SU-DHL-6 (cell line): ENCODE measurements around the gene QKI.
"Not testable (repeated sequence)": the region's sequence is repeated elsewhere in the genome, so short reads cannot be mapped to it uniquely, and the experiment has no call there.

ENCODE experiments used
- H2AFZ ChIP-seq: fragments of 200-600 bp; sonication (generic); 2 replicates; pipeline ENCODE4 v1.6.1; 2014; ENCODE audit warnings: low read depth, mild to moderate bottlenecking, moderate library complexity, mixed read lengths, antibody characterized with exemption, low read length; ENCODE audit not compliant: severe bottlenecking
- H3F3A ChIP-seq: fragments of 200-600 bp; shearing (Covaris generic); 2 replicates; pipeline ENCODE4 v1.6.0; 2016; ENCODE audit warnings: antibody characterized with exemption, mild to moderate bottlenecking; ENCODE audit not compliant: insufficient read depth
- H3K27ac ChIP-seq: fragments of 200-600 bp; sonication (generic); 2 replicates; pipeline ENCODE4 v1.5.1; 2016; ENCODE audit warnings: low read depth, mild to moderate bottlenecking, low read length, moderate library complexity, mixed read lengths
- H3K27me3 ChIP-seq: fragments of 200-600 bp; sonication (generic), shearing (Covaris generic); 2 replicates; pipeline ENCODE4 v1.6.0; 2014; ENCODE audit warnings: mild to moderate bottlenecking, low read length
- H3K36me3 ChIP-seq: fragments of 200-600 bp; sonication (generic); 2 replicates; pipeline ENCODE4 v1.6.1; 2014; ENCODE audit warnings: mild to moderate bottlenecking, low read length, mixed read lengths
- H3K4me2 ChIP-seq: fragments of 300-600, 200-600 bp; shearing (Covaris generic), sonication (generic); 2 replicates; pipeline ENCODE4 v1.6.0; 2014; ENCODE audit warnings: low read length, low read depth, mild to moderate bottlenecking; ENCODE audit not compliant: poor library complexity, severe bottlenecking
- H3K4me3 ChIP-seq: fragments of 200-600 bp; sonication (generic); 2 replicates; pipeline ENCODE4 v1.5.1; 2014; ENCODE audit warnings: antibody characterized with exemption, low read length, mild to moderate bottlenecking, mixed read lengths; ENCODE audit not compliant: insufficient read depth, poor library complexity, severe bottlenecking
- H3K79me2 ChIP-seq: fragments of 200-600 bp; sonication (generic); 2 replicates; pipeline ENCODE4 v1.6.1; 2014; ENCODE audit warnings: mild to moderate bottlenecking, low read length, moderate library complexity; ENCODE audit not compliant: insufficient read depth
- H3K9ac ChIP-seq: fragments of 200-600 bp; sonication (generic); 2 replicates; pipeline ENCODE4 v1.7.0; 2014; ENCODE audit warnings: mild to moderate bottlenecking, low read length
- H3K9me2 ChIP-seq: fragments of 200-600 bp; sonication (generic); replicated peaks from 2 replicates; pipeline ENCODE4 v1.6.1; 2014; ENCODE audit warnings: low read length; ENCODE audit not compliant: insufficient read depth
- H3K9me3 ChIP-seq: fragments of 200-600 bp; sonication (generic); 2 replicates; pipeline ENCODE4 v1.6.1; 2014; ENCODE audit warnings: low read length, mixed read lengths; ENCODE audit not compliant: insufficient read depth
- H4K20me1 ChIP-seq: fragments of 200-600 bp; sonication (generic); 2 replicates; pipeline ENCODE4 v1.6.1; 2014; ENCODE audit warnings: low read depth, mild to moderate bottlenecking, antibody characterized with exemption, low read length, moderate library complexity, mixed read lengths
- EZH2phosphoT487 ChIP-seq: fragments of 200-600 bp; sonication (generic), shearing (Covaris generic); conservative IDR thresholded peaks from 2 replicates; pipeline ENCODE4 v1.6.1; 2018; ENCODE audit warnings: mild to moderate bottlenecking, antibody characterized with exemption, low read length, moderate library complexity, mixed read lengths
- TF ChIP-seq, protein P1 (sequence below): fragments of 200-600 bp; sonication (generic); IDR thresholded peaks from one replicate; pipeline ENCODE4 v1.5.1; 2017; ENCODE audit warnings: antibody characterized with exemption, mild to moderate bottlenecking, low read length, moderate library complexity; ENCODE audit not compliant: insufficient read depth, poor library complexity, severe bottlenecking

The QKI gene

DNA sequence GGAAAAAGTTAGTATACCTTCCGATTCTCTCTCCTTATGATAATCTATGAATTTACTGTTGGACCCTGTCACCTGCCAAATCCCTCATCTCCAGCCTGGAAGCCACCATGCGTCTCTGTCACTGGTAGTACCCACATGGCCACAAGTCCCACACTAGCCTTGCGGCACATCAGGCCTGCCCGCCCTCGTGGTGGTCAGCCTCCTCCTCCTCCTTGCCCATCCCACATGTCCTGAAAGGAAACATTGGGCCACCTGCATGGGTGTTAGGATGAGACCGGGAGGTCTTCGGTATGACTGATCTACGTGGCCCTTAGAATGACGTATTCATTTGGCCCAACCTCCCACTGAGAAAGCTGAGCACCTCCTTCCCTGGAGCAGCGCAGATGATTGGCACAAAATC lies 37.0 kb upstream of the QKI start:
- H3K9me3 ChIP-seq: no peaks in the 10 kb centered on the region
- no peak for TF ChIP-seq EZH2phosphoT487
- TF ChIP-seq, protein P1, sequence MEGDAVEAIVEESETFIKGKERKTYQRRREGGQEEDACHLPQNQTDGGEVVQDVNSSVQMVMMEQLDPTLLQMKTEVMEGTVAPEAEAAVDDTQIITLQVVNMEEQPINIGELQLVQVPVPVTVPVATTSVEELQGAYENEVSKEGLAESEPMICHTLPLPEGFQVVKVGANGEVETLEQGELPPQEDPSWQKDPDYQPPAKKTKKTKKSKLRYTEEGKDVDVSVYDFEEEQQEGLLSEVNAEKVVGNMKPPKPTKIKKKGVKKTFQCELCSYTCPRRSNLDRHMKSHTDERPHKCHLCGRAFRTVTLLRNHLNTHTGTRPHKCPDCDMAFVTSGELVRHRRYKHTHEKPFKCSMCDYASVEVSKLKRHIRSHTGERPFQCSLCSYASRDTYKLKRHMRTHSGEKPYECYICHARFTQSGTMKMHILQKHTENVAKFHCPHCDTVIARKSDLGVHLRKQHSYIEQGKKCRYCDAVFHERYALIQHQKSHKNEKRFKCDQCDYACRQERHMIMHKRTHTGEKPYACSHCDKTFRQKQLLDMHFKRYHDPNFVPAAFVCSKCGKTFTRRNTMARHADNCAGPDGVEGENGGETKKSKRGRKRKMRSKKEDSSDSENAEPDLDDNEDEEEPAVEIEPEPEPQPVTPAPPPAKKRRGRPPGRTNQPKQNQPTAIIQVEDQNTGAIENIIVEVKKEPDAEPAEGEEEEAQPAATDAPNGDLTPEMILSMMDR: no peak
- no peak overlapping the region for H2AFZ ChIP-seq
- no peaks in the 10 kb centered on the region for H3K36me3 ChIP-seq
- no peak overlapping the region for H3K9ac ChIP-seq
- no peak overlapping the region for H3K4me2 ChIP-seq
- no peaks in the 10 kb centered on the region for H3K79me2 ChIP-seq
- no peaks in the 10 kb centered on the region for H4K20me1 ChIP-seq
- H3K4me3 ChIP-seq: no peak overlapping the region
- no peaks in the 10 kb centered on the region for H3K9me2 ChIP-seq
- H3K27me3 ChIP-seq: no peaks in the 10 kb centered on the region
- no peaks in the 10 kb centered on the region for H3F3A ChIP-seq
- H3K27ac ChIP-seq: no peak overlapping the region

DNA sequence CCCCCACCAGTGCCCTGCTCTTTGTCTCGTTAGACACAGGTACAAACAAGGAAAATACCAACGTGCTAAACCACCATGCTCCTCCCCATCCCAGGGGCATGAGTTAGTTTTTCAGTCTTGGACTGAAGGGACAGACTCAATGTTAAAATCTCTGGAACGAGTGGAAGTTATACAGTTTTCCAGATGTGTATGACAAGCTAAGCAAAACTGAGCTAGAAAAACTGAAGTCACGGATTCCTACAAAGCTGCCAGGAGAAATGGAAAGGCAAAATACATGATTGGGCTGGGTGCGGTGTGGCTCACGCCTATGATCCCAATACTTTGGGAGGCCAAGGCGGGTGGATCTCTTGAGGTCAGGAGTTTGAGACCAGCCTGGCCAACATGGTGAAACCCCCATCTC lies 34.3 kb upstream of the QKI start:
- no peak overlapping the region for H3K9ac ChIP-seq
- no peaks in the 10 kb centered on the region for H3K79me2 ChIP-seq
- H3K4me2 ChIP-seq: no peak overlapping the region
- no peak overlapping the region for H3K4me3 ChIP-seq
- H3K9me2 ChIP-seq: no peaks in the 10 kb centered on the region
- no peaks in the 10 kb centered on the region for H3K27me3 ChIP-seq
- no peaks in the 10 kb centered on the region for H3K9me3 ChIP-seq
- H2AFZ ChIP-seq: no peak overlapping the region
- no peak overlapping the region for H3K27ac ChIP-seq
- no peaks in the 10 kb centered on the region for H4K20me1 ChIP-seq
- no peak for TF ChIP-seq EZH2phosphoT487
- TF ChIP-seq, protein P1: no peak
- no peaks in the 10 kb centered on the region for H3K36me3 ChIP-seq
- no peaks in the 10 kb centered on the region for H3F3A ChIP-seq

DNA sequence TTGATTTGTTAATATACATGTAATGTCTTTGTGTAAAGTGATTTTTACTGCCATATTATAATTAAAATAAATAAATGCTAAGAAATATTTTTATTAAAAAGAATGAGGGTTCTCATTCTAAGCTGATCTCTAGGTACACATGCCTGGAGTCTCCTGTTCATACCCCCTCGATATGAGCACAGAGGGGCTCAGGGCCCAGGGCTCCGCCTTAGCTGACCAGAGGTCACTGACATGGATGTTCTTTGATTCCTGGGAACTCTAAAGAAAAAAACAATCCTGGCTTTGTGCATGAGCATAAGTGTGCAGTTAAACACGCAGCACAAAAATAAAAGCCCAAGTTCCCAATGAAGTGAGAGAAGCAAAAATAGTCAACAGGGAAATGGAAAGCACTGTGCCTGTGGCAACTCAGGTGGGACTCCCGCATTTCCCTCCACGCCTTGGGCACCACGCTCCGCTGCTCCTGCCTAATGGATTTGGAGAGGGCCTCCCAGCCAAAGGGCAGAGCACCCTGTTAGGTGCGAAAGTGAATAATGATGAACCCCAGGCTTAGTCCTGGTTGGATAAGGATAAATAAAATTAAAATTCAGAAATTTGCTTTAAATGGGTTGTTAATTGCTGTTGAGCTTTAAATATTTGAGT lies 33.3 kb upstream of the QKI start:
- TF ChIP-seq, protein P1: no peak
- TF ChIP-seq EZH2phosphoT487: no peak

DNA sequence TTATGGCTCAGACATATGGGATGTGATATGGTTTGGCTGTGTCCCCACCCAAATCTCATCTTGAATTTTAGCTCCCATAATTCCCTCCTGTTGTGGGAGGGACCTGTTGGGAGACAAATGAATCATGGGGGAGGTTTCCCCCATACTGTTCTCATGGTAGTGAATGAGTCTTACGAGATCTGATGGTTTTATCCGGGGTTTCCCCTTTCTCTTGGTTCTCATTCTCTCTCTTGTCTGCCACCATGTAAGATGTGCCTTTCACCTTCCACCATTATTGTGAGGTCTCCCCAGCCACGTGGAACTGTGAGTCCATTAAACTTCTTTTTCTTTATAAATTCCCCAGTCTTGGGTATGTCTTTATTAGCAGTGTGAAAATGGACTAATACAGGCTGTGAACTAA lies 31.1 kb upstream of the QKI start:
- not testable (repeated sequence) for H3K27ac ChIP-seq, H3K9me2 ChIP-seq, H3K36me3 ChIP-seq, H3K4me2 ChIP-seq, H4K20me1 ChIP-seq, H3K9ac ChIP-seq, H3F3A ChIP-seq, H2AFZ ChIP-seq, H3K27me3 ChIP-seq, H3K9me3 ChIP-seq, H3K4me3 ChIP-seq, H3K79me2 ChIP-seq

More for the DNA sequence above, 33.3 kb upstream of the QKI start:
- Histone ChIP-seq H3K27me3 (no peaks in the 10 kb centered on the region), H3F3A (no peaks in the 10 kb centered on the region), H3K79me2 (no peaks in the 10 kb centered on the region), H3K4me2 (no peak overlapping the region), H3K9me2 (no peaks in the 10 kb centered on the region), H2AFZ (no peak overlapping the region), H3K36me3 (no peaks in the 10 kb centered on the region), H3K9ac (no peak overlapping the region), H3K4me3 (no peak overlapping the region), H3K9me3 (no peaks in the 10 kb centered on the region), H4K20me1 (no peaks in the 10 kb centered on the region), H3K27ac (no peak overlapping the region)
